ENCODE measurements around the gene APP. TPM values are rescaled to one million over a fixed set of nuclear protein-coding genes. Genes with fewer than 3 reads are reported as not detected.

The APP gene
- total RNA-seq, 1 donor from 2014 or later = 306 TPM

- no peak overlapping the region for H3K27ac ChIP-seq
These were observed 73.8 kb downstream of the APP start for GRCh38 chr21:26096494-26097371.

GRCh38 chr21:26095131-26095530, 75.4 kb downstream of the APP start:
- Histone ChIP-seq H3K4me1 (peaks cover 26% of the 10 kb centered on the region), H3K27ac (no peak overlapping the region), H3K9me3 (ENCODE audit: low read depth) (no peaks in the 10 kb centered on the region), H3K36me3 (no peaks in the 10 kb centered on the region), H3F3A (ENCODE audit: low read depth) (no peaks in the 10 kb centered on the region), H3K27me3 (no peaks in the 10 kb centered on the region), H3K4me3 (no peak overlapping the region), H2AFZ (replicated peaks) (no peak overlapping the region), H3K4me2 (no peak overlapping the region), H4K20me1 (ENCODE audit: low read depth) (peaks cover 85% of the 10 kb centered on the region), H3K9ac (no peak overlapping the region), H3K79me2 (ENCODE audit: low read depth) (peaks cover 100% of the 10 kb centered on the region)
- H3K36me3 Mint-ChIP-seq = peaks cover 27% of the 10 kb centered on the region
- TF ChIP-seq EZH2phosphoT487 (IDR thresholded peaks at IDR 0.05) = no peak
- no peak for TF ChIP-seq EZH2 (IDR thresholded peaks at IDR 0.05)
- TF ChIP-seq CTCF (IDR thresholded peaks at IDR 0.05) = no peak
- no peak overlapping the region for H3K4me3 Mint-ChIP-seq
- peaks cover 24% of the 10 kb centered on the region for H3K4me1 Mint-ChIP-seq
- H3K9me3 Mint-ChIP-seq = peaks cover 7% of the 10 kb centered on the region
- no peaks in the 10 kb centered on the region for H3K27me3 Mint-ChIP-seq (ENCODE audit: insufficient read depth, low read depth)
- H3K27ac Mint-ChIP-seq = no peak overlapping the region
- no peak for DNase-seq (ENCODE audit: low spot score)

More at GRCh38 chr21:26096494-26097371, 73.8 kb downstream of the APP start:
- H3K9ac ChIP-seq = no peak overlapping the region
- peaks cover 100% of the 10 kb centered on the region for H3K79me2 ChIP-seq (ENCODE audit: low read depth)
- no peak overlapping the region for H3K4me3 ChIP-seq
- peak; percentile 26 for DNase-seq (ENCODE audit: low spot score)
- peaks cover 7% of the 10 kb centered on the region for H3K9me3 Mint-ChIP-seq
- H3K27me3 ChIP-seq = no peaks in the 10 kb centered on the region
- H3K36me3 Mint-ChIP-seq = peaks cover 17% of the 10 kb centered on the region
- H2AFZ ChIP-seq (replicated peaks) = no peak overlapping the region
- no peaks in the 10 kb centered on the region for H3F3A ChIP-seq (ENCODE audit: low read depth)
- no peaks in the 10 kb centered on the region for H3K36me3 ChIP-seq
- H3K4me1 ChIP-seq = peaks cover 30% of the 10 kb centered on the region
- H3K9me3 ChIP-seq (ENCODE audit: low read depth) = no peaks in the 10 kb centered on the region
- no peak overlapping the region for H3K4me2 ChIP-seq
- peaks cover 30% of the 10 kb centered on the region for H3K4me1 Mint-ChIP-seq
- TF ChIP-seq EZH2phosphoT487 (IDR thresholded peaks at IDR 0.05) = no peak
- no peak for TF ChIP-seq EZH2 (IDR thresholded peaks at IDR 0.05)
- H4K20me1 ChIP-seq (ENCODE audit: low read depth) = peaks cover 91% of the 10 kb centered on the region
- H3K27me3 Mint-ChIP-seq (ENCODE audit: insufficient read depth, low read depth) = no peaks in the 10 kb centered on the region
- H3K4me3 Mint-ChIP-seq = no peak overlapping the region
- no peak overlapping the region for H3K27ac Mint-ChIP-seq

- Mint-ChIP-seq H3K4me1 (peaks cover 19% of the 10 kb centered on the region), H3K27me3 (ENCODE audit: insufficient read depth, low read depth) (peaks cover 2% of the 10 kb centered on the region), H3K27ac (no peak overlapping the region), H3K36me3 (peaks cover 37% of the 10 kb centered on the region), H3K4me3 (no peak overlapping the region), H3K9me3 (peaks cover 7% of the 10 kb centered on the region)
- Histone ChIP-seq H3F3A (ENCODE audit: low read depth) (no peaks in the 10 kb centered on the region), H3K4me2 (peak overlapping the region; percentile 1), H3K27ac (no peak overlapping the region), H3K9ac (no peak overlapping the region), H4K20me1 (ENCODE audit: low read depth) (peaks cover 81% of the 10 kb centered on the region), H2AFZ (replicated peaks) (no peak overlapping the region), H3K4me3 (no peak overlapping the region), H3K36me3 (no peaks in the 10 kb centered on the region), H3K9me3 (ENCODE audit: low read depth) (no peaks in the 10 kb centered on the region), H3K4me1 (peaks cover 14% of the 10 kb centered on the region), H3K27me3 (no peaks in the 10 kb centered on the region), H3K79me2 (ENCODE audit: low read depth) (peaks cover 100% of the 10 kb centered on the region)
- no peak for TF ChIP-seq EZH2phosphoT487 (IDR thresholded peaks at IDR 0.05)
- no peak for TF ChIP-seq CTCF (IDR thresholded peaks at IDR 0.05)
- TF ChIP-seq EZH2 (IDR thresholded peaks at IDR 0.05) = no peak
- DNase-seq (ENCODE audit: low spot score) = no peak
These were observed 77.4 kb downstream of the APP start for GRCh38 chr21:26093122-26093521.

Measured in neural progenitor cell (in vitro differentiated cells).